Limb (tissue), 2 donors: ENCODE data around the gene HSPA1B.
"Not testable (repeated sequence)": the region's sequence is repeated elsewhere in the genome, so short reads cannot be mapped to it uniquely, and the experiment has no call there.

Source experiments
- DNase-seq, 2 donors: peaks; one replicate each; pipeline ENCODE4 v3.0.0-alpha.2; 2016; ENCODE audit errors: extremely low spot score in 2 of 2

The HSPA1B gene

DNA sequence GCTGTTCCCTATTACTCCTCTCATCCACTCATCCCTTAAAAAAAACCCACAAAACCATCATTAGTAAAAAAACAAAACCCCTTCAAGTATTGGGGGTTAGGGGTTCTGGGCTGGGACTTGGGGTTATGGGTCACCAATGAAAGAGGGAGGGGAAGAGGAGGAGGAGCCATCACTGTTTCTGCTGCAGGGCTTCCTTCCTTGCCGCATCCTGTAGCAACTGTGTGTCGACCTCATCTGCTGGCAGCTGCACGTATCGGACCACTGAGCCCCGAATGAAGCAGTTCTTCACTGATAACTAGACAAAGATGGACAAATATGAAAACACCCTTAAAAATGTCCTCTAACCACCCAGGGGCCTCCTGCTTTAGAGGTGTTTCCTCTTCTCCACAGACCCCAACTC is 29.9 kb upstream of the HSPA1B start:
- DNase-seq = no peak

DNA sequence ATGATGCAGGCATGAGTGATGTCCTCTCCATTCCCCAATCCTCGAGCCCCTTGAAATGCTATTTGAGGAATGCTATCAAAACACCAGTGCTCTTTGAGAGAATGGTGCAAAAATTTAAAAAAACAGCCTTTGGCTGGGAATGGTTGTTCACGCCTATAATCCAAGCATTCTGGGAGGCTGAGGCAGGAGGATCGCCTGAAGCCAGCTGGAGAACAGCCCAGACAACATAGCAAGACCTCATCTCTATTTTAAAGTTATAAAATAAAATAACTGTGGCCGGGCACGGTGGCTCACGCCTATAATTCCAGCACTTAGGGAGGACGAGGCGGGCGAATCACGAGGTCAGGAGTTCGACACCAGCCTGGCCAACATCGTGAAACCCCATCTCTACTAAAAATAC is 27.8 kb upstream of the HSPA1B start:
- no peak for DNase-seq

DNA sequence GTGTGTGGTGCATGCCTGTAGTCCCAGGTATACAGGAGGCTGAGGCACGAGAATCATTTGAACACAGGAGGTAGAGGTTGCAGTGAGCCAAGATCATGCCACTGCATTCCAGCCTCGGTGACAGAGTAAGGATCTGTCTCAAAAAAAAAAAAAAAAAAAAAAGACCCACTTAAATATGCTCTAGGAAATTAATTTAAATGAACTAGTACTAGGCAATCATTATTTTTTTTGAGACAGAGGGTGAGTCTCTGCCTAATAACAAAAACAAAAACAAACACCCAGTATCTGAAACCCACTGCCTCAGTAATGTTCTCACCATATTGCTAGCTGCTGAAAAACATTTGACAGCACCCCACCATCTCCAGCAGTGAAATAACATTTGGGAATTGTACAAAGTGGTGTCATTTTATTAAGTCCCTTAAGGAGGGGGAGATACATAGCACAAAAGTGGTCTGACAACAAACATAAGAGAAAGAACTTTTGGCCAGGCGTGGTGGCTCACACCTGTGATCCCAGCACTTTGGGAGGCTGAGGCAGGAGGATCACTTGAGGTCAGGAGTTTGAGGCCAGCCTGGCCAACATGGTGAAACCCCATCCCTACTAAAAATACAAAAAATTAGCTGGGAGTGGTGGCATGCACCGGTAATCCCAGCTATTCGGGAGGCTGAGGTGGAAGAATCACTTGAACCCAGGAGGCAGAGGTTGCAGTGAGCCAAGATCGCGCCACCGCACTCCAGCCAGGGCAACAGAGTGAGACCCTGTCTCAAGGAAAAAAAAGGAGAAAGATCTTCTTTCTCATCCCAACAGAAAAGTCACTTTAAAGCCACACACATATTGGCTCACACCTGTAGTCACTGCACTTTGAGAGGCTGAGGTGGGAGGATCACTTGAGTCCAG is 26.3 kb upstream of the HSPA1B start:
- DNase-seq = not testable (repeated sequence)

- DNase-seq = no peak
Observed at GRCh38 chr6:31805939-31806469, 21.5 kb upstream of the HSPA1B start.

DNA sequence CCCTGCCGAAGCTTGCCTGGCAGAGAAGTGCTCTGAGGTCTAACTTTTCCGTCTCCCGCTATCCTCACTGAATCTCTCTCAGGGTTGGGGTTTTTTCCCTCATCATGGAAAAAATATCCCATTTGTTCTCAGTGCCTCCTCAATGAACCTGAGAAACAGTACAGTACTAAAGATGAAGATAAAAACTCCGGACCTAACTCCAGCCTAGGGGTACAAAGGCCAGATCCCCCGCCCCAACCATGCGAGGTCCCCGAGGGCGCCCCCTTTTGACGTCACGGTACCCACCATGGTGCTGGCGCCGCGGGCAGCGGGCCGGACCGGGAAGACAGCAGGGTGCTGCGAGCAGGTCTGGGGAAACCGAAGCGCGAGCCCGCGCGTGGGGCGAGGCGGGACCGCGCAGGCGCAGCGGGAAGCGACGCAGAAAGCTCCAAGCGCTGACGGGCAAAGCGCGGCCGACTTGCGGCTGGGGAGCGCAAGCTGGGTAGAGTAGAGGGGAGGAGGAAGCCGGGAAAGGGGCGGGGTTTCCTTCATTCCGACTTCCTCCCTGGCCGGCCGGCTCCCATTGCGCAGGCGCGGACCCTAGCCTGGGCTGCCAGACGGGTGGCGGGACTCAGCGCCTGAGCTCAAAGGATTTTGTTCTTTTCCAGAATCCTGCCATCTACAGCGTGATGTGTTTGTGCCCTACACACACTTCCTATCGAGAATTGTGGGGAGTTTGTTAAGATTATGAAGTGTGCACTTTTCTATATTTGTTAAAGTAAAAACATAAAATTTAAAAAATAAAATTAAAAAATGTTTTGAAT is 20.9 kb upstream of the HSPA1B start, which contains the start of gene LSM2:
TSS of gene LSM2 (minus strand) at position 497 of the 803 bp plus-strand sequence. CDS start at position 288, 209 bp downstream.
- DNase-seq = peak; percentile 97 to 98

- not testable (repeated sequence) for DNase-seq
Observed at GRCh38 chr6:31808599-31808998, 18.9 kb upstream of the HSPA1B start.

- DNase-seq = no peak
Observed at GRCh38 chr6:31811645-31812044, 15.9 kb upstream of the HSPA1B start.

DNA sequence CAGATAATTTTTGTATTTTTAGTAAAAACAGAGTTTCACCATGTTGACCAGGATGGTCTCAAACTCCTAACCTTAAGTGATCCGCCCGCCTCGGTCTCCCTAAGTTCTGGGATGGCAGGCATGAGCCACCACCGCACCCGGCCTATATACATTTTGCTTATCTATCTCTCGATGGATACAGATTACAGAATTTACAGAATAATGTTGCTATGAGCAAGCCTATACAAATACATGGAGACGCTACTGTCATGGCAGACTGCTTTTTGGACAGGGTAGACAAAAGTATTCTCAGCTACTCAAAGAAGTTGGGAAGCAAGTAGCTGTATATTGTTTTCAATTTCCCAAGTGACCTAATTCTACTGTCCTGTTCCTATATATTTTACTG is 14.1 kb upstream of the HSPA1B start:
- no peak for DNase-seq

DNA sequence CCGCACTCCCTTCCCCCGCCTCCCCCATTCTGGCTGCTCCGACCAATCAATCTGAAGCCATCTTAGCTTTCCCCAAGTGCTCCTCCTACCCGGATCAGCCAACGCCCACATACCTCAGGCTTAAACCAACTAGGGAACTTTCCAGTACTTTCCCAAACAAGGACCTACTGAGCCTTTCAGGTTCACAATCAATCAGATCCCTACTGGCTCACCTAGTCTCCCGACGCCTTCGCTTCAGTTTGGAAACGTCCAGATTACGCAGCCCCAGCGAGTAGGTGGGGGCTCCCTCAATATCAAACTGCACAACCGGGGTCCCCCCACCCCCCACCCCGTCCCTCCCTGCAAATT is 12.9 kb upstream of the HSPA1B start:
- DNase-seq = peak; percentile 96 to 97

- peak; percentile 93 to 94 for DNase-seq
Observed at GRCh38 chr6:31815025-31815838, 12.3 kb upstream of the HSPA1B start, which contains the start of the genes HSPA1A and HSPA1L. HSPA1A (plus strand) TSS chr6:31815543; CDS start chr6:31815757, 214 bp downstream. HSPA1L (minus strand) TSS chr6:31815283; CDS start chr6:31811972, 3,311 bp downstream.

GRCh38 chr6:31817133-31817928 is 10.2 kb upstream of the HSPA1B start:
- not testable (repeated sequence) for DNase-seq

GRCh38 chr6:31817929-31818511 is 9.5 kb upstream of the HSPA1B start:
- not testable (repeated sequence) for DNase-seq

GRCh38 chr6:31819871-31820299 is 7.7 kb upstream of the HSPA1B start:
- DNase-seq = no peak

GRCh38 chr6:31820399-31820798 is 7.1 kb upstream of the HSPA1B start:
- DNase-seq = not testable (repeated sequence)

DNA sequence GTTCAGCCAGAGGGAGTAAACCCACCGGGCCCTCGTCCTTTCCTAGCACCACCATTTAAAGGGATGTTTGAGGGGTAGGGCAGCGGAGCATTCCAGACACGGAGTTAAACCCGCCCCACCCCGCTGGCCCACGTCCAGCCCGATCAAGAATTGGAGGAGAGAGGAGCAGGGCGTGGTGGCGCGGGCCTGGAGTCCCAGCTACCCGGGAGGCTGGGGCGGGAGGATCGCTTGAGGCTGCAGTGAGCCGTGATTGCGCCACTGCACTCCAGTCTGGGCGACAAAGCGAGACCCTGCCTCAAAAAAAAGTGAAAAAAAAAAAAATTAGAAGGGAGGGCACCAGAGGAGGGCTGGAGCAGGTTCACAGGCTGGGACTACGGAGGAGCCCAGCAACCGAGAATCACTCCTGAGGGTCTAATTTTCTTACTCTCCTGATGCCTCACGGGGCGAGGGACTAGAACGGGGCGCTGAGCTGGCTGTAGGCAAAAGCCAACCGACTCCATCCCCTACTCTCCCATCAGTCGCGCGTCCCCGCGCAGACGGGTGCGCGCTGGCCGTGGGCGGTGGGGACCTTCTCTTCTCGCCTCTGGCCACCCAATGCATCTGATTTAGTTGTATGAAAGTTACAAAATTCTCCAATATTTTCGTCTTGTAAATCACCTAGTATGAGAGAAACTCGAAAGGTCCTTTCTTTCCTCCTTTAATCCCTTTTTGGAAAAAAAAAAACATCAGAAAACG is 6.1 kb upstream of the HSPA1B start:
- peak in 1 of 2 donors; percentile 78 for DNase-seq

- DNase-seq = peak; percentile 51 to 88
Observed at GRCh38 chr6:31822036-31822821, 5.3 kb upstream of the HSPA1B start.

DNA sequence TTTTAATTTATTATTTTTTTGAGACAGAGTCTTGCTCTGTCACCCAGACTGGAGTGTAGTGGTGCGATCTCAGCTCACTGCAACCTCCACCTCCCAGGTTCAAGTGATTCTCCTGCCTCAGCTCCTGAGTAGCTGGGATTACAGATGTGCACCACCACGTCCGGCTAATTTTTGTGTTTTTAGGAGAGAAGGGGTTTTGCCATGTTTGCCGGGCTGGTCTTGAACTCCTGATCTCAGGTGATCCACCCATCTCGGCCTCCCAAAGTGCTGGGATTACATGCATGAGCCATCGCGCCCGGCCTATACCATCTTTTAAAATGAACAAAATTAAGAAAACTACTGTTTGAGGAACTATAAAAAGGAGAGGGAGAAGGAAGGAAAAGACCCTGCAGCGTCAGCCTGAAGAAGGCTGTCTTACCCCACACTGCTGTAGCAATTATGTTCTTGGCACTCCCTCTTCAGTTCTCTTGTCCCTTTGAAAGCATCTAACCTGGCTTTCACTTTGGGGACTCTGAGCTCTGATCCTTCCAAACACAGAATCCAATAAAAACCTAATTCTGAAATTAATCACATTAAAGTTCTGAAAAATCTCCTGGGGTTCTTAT is 3.8 kb upstream of the HSPA1B start:
- not testable (repeated sequence) for DNase-seq

- DNase-seq = no peak
Observed at GRCh38 chr6:31825553-31825952, 2.0 kb upstream of the HSPA1B start.
